GM23248 (cell line): Measurements from ENCODE around the gene RAB40B.

Experiments
- EZH2 ChIP-seq: fragments of 200-600 bp; sonication (generic); IDR thresholded peaks from 2 replicates; pipeline ENCODE4 v1.6.1; 2018; ENCODE audit warnings: antibody characterized with exemption, mild to moderate bottlenecking; ENCODE audit not compliant: insufficient read depth, poor library complexity, severe bottlenecking
- EZH2phosphoT487 ChIP-seq: fragments of 200-600 bp; sonication (generic); IDR thresholded peaks from 2 replicates; pipeline ENCODE4 v1.6.1; 2018; ENCODE audit warnings: antibody characterized with exemption, moderate library complexity, mild to moderate bottlenecking, low read depth; ENCODE audit not compliant: insufficient read depth

GRCh38 chr17:82696259-82696658 lies 2.2 kb downstream of the RAB40B start:
- TF ChIP-seq EZH2 (no peak), EZH2phosphoT487 (no peak)
